ENCODE measurements around the gene SSTR3.

Gene SSTR3

GRCh38 chr22:37258005-37258752 lies 45.9 kb upstream of the SSTR3 start:
- peaks cover 35% of the 10 kb centered on the region for H3K4me1 Mint-ChIP-seq
- peaks cover 71% of the 10 kb centered on the region for H3K27me3 Mint-ChIP-seq (ENCODE audit: low read depth, poor library complexity)
- no peaks in the 10 kb centered on the region for H3K36me3 Mint-ChIP-seq (ENCODE audit: low read depth)
- no peak overlapping the region for H3K4me3 Mint-ChIP-seq
- H3K9me3 Mint-ChIP-seq = peaks cover 3% of the 10 kb centered on the region
- H3K27ac Mint-ChIP-seq = no peak overlapping the region
- no peak for TF ChIP-seq CTCF (IDR thresholded peaks at IDR 0.05)
- no peak for DNase-seq

DNA sequence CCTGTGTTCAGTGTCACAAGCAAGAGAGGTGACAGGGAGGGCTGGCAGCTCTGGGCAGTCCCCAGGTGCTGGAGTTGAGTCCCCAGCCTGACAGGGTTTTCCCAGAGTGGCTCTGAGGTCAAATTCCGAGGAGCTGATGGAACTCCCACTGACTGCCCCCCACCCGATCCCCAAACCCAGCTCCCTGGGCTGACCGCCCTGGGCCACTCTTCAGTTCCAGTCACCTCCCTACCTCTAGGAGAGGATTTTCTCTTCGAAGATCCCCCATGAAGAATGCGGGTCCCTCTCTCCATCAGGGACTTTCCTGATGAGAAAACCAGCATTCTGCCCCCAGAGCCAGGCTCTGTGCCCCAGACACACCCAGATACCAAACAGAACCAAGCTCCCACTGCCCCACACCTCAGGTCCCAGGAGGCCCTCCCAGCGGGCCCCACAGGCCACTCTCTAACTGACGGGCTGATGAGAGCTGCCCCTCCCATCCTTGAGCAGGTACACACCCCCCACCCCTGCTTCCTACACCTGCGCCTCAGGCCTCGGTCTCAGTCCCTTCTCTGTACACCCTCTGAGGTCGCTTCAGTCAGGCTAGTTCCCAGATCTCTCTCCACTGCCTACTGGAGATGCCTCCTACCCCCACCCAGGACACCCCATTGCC lies 43.9 kb upstream of the SSTR3 start:
- no peak for DNase-seq
- peaks cover 68% of the 10 kb centered on the region for H3K27me3 Mint-ChIP-seq (ENCODE audit: low read depth, poor library complexity)

GRCh38 chr22:37255558-37256006 lies 43.3 kb upstream of the SSTR3 start:
- TF ChIP-seq CTCF (IDR thresholded peaks at IDR 0.05) = no peak
- H3K9me3 Mint-ChIP-seq = no peaks in the 10 kb centered on the region
- DNase-seq = no peak
- no peaks in the 10 kb centered on the region for H3K36me3 Mint-ChIP-seq (ENCODE audit: low read depth)
- H3K27me3 Mint-ChIP-seq (ENCODE audit: low read depth, poor library complexity) = peaks cover 61% of the 10 kb centered on the region
- H3K4me1 Mint-ChIP-seq = peaks cover 33% of the 10 kb centered on the region
- H3K27ac Mint-ChIP-seq = no peak overlapping the region
- H3K4me3 Mint-ChIP-seq = no peak overlapping the region

More for the DNA sequence above, 43.9 kb upstream of the SSTR3 start:
- Mint-ChIP-seq H3K9me3 (no peaks in the 10 kb centered on the region), H3K27ac (no peak overlapping the region), H3K36me3 (ENCODE audit: low read depth) (no peaks in the 10 kb centered on the region), H3K4me1 (peaks cover 37% of the 10 kb centered on the region), H3K4me3 (no peak overlapping the region)
- TF ChIP-seq CTCF (IDR thresholded peaks at IDR 0.05) = no peak

DNA sequence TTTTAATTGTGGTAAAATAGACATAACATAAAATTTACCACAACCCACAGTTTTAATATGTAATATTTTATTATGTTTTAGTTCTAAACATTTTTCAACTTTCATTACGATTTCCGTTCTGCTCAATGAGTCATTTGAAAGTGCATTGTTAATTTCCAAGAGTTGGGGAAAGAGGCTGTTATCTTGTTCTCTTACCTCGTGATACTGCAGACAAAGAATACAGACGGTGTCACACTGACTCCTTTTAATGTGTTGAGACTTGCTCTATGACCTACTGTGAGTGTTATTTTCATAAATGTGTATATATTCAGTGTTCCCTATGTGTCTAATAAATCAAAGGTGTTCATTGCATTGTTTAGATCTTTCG lies 42.6 kb upstream of the SSTR3 start:
- Mint-ChIP-seq H3K27me3 (ENCODE audit: low read depth, poor library complexity) (peaks cover 54% of the 10 kb centered on the region), H3K4me1 (peaks cover 25% of the 10 kb centered on the region), H3K4me3 (no peak overlapping the region), H3K27ac (no peak overlapping the region), H3K9me3 (no peaks in the 10 kb centered on the region), H3K36me3 (ENCODE audit: low read depth) (no peaks in the 10 kb centered on the region)
- TF ChIP-seq CTCF (IDR thresholded peaks at IDR 0.05) = no peak
- DNase-seq = no peak

GRCh38 chr22:37254209-37254866 lies 42.1 kb upstream of the SSTR3 start:
- no peaks in the 10 kb centered on the region for H3K9me3 Mint-ChIP-seq
- no peak for TF ChIP-seq CTCF (IDR thresholded peaks at IDR 0.05)
- no peaks in the 10 kb centered on the region for H3K36me3 Mint-ChIP-seq (ENCODE audit: low read depth)
- H3K4me3 Mint-ChIP-seq = no peak overlapping the region
- H3K4me1 Mint-ChIP-seq = peaks cover 20% of the 10 kb centered on the region
- no peak for DNase-seq
- peaks cover 49% of the 10 kb centered on the region for H3K27me3 Mint-ChIP-seq (ENCODE audit: low read depth, poor library complexity)
- no peak overlapping the region for H3K27ac Mint-ChIP-seq
